ENCODE results near the gene SLC23A2.

DNA sequence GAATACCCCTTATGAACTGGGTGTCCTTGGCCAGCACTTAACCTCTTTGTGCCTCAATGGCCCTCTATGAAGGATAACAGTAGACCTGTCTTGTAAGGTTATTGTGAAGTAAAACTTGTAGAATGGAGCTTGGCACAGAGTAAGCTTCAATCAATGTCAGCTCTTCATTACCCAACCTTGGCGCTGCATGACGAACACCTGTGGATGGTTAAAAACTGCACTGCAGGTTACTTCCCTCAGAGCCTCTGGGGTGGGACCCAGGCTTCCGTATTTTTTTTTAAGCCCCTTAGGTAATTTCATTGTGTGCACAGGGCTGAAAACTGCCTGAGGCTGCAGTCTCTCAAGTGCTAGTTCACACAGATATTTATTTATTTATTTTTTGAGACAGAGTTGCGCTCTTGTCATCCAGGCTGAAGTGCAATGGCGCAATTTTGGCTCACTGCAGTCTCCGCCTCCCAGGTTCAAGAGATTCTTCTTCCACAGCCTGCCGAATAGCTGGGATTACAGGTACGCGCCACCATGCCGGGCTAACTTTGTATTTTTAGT lies 42.8 kb upstream of the SLC23A2 start:
- no peak for TF ChIP-seq POLR2A (IDR thresholded peaks at IDR 0.05; ENCODE audit: low read depth, low read length)
- TF ChIP-seq TAF1 (IDR thresholded peaks at IDR 0.05; ENCODE audit: low read depth, low read length), result no peak
- TF ChIP-seq POLR2AphosphoS5 (IDR thresholded peaks at IDR 0.05; ENCODE audit: low read depth, low read length), result no peak
- peak; percentile 19; the same call in 1 of the 2 replicates for TF ChIP-seq SPI1 (IDR thresholded peaks at IDR 0.05; ENCODE audit: low read depth, low read length)
- TF ChIP-seq PAX5 (IDR thresholded peaks at IDR 0.05; ENCODE audit: insufficient read depth, low read length, severe bottlenecking), result no peak
